PFSK-1 (cell line): ENCODE measurements around the gene PROM2.

Experiments used
- POLR2AphosphoS5 ChIP-seq: IDR thresholded peaks from 2 replicates; pipeline ENCODE4 v1.6.1; 2012; ENCODE audit warnings: low read depth, mild to moderate bottlenecking, control low read depth, low read length, moderate library complexity
- REST ChIP-seq, 2 experiments: IDR thresholded peaks; 2 replicates each; pipeline versions ENCODE4 v1.6.1 to v1.8.0; 2011 to 2012; ENCODE audit warnings: low read depth in 2 of 2, low read length in 2 of 2, control low read depth in 1 of 2, inconsistent platforms in 1 of 2, mild to moderate bottlenecking in 1 of 2, moderate library complexity in 1 of 2; ENCODE audit not compliant: insufficient read depth in 1 of 2
- SIN3A ChIP-seq: IDR thresholded peaks from 2 replicates; pipeline ENCODE4 v1.6.1; 2012; ENCODE audit warnings: mild to moderate bottlenecking, low read length, moderate library complexity, borderline replicate concordance; ENCODE audit not compliant: insufficient read depth
- TAF1 ChIP-seq: IDR thresholded peaks from 2 replicates; pipeline ENCODE4 v1.6.1; 2012; ENCODE audit warnings: low read length, control low read depth, borderline replicate concordance; ENCODE audit not compliant: insufficient read depth

DNA sequence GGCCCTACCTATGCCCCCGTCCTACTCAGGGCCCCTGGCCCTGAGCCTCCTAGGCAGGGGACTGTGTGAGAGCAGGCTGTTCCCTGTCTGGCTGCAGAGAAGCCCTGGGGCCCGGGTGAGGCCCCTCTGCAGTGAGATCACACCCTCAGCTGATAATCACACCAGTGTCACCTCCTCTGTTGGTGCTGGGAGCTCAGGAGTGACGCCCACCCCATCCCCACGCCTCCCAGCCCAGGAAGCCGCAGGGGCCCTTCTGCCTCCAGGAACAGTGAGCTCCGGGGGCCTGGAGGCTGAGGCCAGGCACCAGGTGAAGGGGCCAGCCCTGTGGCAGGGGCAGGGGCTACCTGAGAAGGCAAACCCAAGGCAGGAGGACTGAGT lies 42.9 kb downstream of the PROM2 start:
- no peak for TF ChIP-seq POLR2AphosphoS5
- no peak for TF ChIP-seq TAF1
- no peak for TF ChIP-seq REST (IDR thresholded peaks at IDR 0.05; ENCODE audit: insufficient read depth in 1 of 2, low read depth in 2 of 2, low read length in 2 of 2)
- TF ChIP-seq SIN3A: no peak
